ENCODE measurements around the gene DENND2D.
A peak's percentile ranks its signal among the peaks of the same experiment; 100 is the strongest.
"Not testable (repeated sequence)": the region's sequence is repeated elsewhere in the genome, so short reads cannot be mapped to it uniquely, and the experiment has no call there.

DENND2D gene

DNA sequence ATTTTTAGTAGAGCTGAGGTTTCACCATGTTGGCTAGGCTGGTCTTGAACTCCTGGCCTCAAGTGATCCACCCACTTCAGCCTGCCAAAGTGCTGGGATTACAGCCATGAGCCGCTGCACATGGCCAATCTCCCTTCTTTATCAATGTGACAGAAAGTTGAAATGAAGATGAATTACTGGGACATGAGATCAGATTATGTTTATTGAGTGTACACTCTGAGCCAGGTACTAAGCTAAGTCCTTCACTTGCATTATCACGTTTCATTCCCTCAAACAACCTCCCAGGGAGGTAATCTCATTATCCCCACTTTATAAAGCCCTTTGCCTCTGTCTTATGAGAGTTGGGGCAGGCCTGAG lies 20.8 kb upstream of the DENND2D start:
- DNase-seq = no peak

DNA sequence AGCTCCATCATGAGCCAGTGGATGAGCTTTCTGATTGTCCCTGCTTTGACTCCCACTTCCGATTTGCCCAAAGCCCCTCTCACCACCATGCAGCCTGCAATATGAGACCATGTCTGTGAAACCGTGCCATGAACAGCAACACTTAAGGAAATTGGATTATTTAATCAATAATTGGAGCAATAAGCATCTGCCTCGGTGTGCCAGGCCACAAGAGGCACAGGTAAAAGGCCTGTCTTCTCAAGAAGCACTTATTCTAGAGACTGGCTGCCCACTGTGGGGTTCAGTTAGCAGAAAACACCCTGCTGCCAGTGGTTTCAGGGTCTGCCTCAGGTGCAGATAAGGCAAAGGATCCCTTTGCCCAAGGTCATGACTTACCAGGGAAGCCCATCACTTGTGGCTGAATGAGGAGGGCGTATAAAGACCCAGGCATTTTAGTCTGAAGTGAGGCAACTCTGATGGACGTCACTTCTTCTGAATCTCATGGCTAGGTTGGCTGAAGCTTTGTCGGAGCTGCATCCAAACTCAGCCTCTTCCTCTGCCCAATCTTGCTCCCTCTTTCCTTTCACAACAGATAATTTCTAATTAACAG lies 19.9 kb upstream of the DENND2D start:
- no peak for DNase-seq

DNA sequence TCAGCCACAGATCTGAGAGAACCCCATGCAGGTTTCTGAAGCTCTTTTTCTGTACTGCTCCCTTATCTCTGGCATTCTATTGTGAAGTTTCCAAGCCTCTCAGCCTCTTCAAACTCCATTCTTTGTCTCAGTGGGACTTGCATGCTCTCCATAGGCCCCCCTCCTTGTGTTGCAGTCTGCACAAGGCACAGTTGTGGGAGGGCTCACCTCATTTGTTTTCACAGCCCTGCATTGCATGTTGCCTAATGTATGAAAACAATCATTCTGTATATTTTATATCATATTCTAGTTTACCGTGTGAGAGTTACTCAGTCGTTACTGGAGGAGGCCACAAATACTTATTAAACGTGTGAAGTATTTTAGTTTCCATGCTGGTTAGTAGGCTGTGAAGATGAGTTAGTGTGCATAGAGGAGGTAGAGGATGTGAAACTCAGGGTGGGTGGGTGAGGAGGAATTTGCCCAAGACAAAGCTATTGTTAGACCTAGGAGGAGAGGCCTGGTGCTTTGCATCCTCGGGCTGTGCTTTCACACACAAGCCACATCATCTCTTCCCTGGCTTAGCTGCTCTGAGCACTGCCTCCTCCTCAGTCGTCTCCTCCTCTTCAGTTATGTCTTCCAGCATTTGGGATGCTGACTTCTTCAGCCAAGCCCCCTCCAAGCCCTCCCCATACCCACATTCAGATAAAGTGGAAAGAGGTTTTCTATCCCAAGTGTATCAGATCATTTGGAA lies 19.3 kb upstream of the DENND2D start:
- peak; percentile 58 for DNase-seq

DNA sequence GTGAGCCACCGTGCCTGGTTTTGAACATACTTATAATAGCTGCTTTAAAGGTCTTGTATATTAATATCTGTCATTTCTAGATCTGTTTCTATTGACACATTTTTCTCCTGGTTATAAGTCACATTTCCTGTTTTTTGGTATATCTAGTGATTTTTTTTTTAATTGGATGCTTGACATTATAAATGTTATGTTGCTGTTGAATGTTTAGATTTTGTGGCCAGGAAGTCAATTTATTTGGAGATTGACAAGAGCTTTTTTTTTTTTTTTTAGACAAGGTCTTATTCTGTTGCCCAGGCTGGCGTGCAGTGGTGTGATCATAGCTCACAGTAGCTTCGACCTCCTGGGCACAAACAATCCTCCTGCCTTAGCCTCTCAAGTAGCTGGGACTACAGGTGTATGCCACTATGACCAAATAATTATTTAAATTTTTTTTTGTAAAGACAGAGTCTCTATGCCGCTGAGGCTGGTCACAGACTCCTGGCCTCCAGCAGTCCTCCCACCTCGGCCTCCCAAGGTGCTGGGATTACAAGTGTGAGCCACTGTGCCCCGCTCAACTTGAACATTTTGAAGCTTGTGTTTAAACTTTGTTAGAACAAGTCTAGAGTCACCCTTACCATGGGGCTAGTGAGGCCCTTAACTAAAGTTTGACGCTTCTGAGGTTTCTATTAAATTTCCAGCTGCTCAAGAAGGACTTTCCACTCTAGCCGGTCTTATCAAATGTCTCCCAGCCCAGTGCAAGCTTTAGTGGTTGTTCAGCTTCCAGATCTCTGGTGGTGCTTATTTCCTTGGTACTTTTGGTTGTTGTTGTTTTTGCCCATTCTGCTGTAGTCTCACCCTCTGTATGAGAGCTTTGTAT lies 18.5 kb upstream of the DENND2D start:
- peak; percentile 45 for DNase-seq

DNA sequence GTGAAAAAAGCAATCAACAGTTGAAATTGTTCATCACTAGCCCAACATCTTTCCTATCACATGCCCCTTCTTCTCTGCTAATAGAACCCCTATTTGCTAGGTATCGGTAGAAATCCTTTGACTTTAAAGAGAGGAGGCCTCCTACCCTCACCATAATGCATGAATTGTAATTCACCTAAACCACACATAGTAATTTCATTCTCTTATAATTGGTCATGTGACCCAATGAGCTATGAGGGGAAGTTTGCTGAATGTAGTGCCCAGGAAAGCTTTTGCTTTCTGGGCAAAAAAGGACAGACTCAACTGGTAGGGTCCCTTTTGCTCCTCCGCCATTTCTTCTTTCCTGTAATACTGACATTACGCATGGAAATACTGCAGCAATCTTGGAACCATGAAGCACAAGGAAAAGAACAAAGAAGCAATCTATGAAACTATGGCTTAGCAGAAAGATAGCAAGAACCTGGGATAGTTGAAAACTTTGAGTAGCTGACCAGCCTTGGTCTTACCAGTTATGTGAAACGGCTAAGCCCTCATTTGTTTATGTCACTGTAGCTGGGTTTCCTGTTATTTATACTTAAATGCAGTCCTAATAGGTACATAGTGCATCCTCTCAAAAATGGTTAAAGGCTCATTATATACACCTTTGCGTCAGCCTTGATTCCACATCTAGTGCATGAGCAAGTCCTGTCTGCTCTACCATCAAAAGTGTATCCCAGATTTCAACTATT lies 16.9 kb upstream of the DENND2D start:
- DNase-seq = no peak

DNA sequence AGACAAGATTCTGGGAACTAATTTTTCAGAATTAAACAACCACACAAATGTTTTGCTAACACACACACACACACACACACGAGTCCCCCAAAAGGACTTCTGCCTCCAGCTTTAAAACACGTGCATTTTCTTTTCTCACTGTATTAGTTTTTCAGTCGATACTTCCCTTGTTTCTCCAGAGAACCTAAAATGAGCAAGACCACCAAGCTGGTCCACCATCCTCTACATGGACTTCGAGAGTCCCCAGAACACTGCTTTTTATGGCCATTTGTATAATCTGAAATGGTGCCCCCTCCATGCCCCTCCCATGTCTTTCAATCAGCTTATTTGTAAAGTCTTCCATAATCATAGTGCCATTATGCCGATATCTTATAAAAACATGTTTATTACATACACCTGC lies 16.3 kb upstream of the DENND2D start:
- no peak for DNase-seq

DNA sequence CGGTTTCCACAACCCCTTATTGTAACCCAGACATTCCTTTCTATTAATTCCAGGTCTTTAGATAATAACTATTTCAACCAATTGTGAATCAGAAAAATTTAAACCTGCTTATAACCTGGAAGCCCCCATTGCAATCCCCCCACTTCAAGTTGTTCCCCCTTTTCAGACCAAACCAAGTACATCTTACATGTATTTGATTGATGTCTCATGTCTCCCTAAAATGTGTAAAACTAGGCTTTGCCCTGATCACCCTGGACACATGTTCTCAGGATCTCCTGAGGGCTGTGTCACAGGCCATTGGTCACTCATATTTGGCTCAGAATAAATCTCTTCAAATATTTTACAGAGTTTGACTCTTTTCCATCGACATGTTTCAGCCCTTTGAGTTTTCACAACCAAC lies 14.8 kb upstream of the DENND2D start:
- not testable (repeated sequence) for DNase-seq

DNA sequence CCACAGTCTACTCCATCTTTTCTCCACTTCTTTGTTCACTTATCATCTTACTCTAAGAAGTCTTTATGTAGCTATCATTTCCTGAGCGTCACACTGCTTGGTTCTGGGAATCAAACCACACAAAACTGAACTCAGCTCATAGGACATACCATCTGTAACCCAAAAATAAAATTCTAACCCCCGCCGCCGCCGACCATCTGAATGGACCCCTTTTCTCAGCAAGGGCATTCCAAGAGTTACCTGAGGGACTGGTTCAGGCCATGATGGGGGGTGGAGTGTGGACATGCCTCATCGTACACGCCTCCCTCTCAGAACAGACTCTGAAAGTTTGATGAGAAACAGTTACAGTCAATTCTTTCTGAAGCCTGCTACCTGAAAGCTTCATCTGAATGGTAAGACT lies 14.4 kb upstream of the DENND2D start:
- peak; percentile 53 for DNase-seq

DNA sequence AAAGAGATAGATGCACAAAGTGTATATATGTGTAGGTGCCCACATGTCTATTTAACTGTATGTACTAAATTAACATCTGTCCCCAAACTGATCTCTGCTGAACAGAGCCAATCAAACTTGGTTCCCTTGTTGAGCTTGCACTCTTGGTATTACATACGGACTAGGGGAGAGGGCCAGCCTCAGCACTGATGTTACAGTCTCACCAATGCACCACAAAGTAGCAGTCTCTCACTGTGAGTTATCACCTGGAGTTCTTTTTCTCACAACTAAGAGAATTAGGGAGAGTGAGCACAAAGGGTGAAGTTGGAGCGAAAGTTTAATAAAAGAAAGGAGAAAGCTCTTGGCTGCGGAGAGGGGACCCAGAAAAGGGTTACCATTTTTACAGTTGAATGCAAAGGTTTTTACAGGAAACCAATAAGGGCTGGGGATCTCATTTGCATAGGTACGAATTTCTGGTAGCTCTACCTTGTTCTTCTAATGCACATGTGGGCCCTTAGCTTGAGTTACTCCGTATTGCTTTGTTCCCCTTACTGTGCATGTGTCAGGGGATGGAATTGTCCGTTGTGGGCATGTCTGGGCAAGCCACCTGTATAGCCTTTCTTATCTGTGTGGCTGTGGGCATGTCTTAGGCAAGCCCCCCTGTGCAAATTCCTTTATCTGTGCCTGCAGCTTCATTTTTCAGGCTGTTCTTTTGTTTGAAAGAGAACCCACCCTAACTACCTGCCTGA lies 13.8 kb upstream of the DENND2D start:
- DNase-seq = no peak

DNA sequence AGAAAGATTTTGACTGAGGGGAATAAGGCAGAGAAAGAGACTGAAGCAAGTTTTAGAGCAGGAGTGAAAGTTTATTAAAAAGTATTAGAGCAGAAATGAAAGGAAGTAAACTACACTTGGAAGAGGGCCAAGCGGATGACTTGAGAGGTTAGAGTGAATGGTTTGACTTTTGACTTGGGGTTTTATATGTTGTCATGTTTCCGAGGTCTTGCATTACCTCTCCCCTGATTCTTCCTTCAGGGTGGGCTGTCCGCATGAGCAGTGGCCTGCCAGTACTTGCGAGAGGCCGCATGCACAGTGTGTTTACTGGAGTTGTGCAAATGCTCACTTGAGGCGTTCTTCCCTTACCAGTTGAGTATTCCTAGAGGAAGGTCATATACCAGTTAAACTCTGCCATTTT lies 13.0 kb upstream of the DENND2D start:
- DNase-seq = peak; percentile 69

DNA sequence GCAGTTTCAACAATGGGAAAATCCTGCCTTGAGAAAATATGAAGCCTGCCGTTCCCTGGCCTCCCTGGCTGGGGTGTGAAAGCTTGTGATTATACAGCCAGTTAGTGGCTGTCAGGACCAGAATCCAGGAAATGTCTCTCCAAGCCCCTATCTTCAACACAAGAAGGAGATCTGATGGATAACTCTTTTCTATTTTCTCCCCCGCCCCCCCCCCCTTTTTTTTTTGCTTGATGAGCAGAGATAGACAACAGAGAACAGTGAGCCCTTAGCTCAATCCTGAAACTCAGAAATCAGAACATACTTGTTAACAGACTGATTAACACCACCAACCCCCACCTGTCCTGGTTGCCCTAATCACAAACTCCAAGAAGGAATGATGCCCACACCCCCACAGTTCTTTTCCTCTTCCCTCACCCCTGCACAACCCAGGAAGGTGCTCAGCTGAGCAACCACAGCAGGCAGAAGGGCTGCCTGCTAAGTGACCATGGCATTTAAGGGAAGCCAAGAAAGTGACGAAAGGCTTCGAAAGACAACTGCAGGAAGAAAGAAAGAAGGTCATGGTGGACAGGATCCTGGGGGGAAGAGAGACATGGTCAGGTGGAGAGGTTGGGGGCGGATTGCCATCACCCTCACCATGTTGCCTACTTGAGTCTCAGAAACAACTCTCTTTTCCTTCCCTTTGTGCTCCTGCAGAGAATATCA lies 12.3 kb upstream of the DENND2D start:
- DNase-seq = no peak

DNA sequence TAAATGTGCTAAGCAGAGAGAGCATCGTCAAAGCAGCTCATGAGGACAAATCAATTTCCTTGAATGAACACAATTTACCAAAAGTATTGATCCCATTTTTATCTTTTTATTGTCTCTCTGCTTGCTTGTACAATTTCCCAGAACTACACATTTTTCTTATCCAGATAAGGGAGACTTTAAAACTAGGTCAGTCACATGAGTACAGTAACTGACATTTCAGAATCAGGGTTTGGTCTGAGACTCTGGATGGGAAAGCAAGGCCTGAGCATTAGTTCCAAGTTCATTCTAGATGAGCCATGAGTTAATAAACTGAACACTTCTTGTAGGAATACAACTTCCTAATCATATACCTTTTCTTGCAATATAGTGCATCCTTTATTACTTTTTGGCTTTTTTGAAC lies 11.5 kb upstream of the DENND2D start:
- no peak for DNase-seq

DNA sequence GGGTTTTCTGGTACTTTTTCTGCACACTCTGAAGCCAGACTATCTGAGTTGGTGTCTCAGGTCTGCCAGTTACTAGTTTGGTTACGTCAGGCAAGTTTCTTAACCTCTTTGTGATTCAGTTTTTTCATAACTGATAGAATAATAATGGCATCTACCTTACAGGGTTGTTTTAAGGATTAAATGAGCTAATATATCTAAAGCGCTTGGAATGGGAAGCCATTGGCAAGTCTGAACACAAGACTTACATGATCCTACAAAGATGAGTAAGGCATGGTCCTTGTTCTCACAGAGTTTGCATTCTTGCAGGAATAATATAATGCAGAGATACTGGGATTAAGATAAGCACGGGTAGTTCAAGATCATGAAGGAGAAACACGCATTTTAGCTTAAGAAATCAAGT lies 9.2 kb upstream of the DENND2D start:
- no peak for DNase-seq

DNA sequence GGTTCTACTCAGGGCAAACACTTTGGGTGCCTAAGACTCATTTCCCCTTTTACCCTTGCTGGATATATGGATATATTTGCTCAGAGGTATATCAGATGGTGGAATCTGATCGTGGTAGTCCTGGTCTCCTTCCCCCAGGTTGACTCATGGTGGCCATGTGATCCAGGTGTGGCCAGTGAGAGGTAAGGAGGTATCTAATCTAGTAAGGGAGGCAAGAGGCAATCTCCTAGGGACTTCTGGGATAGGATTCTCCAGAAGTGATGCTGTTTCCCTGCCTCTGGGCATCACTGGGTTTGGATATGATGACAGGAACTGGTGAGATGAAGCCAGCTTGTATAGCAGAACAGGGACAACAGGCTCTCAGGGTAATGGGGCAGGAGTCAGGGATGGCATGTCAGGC lies 8.5 kb upstream of the DENND2D start:
- no peak for DNase-seq

DNA sequence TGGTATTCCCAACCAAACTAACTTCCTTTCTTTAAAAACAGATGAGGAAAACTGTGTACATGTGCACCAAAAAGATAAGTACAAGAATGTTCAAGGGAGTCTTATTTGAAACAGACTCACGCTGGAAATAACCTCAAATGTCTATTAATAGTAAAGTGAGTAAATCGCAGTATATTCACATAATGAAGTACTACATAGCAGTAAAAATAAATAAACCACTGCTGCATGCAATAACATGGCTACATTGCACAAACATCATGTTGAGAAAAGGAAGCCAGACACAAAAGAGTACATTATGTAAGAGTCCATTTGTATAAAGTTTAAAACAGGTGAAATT lies 5.2 kb upstream of the DENND2D start:
- no peak for DNase-seq

DNA sequence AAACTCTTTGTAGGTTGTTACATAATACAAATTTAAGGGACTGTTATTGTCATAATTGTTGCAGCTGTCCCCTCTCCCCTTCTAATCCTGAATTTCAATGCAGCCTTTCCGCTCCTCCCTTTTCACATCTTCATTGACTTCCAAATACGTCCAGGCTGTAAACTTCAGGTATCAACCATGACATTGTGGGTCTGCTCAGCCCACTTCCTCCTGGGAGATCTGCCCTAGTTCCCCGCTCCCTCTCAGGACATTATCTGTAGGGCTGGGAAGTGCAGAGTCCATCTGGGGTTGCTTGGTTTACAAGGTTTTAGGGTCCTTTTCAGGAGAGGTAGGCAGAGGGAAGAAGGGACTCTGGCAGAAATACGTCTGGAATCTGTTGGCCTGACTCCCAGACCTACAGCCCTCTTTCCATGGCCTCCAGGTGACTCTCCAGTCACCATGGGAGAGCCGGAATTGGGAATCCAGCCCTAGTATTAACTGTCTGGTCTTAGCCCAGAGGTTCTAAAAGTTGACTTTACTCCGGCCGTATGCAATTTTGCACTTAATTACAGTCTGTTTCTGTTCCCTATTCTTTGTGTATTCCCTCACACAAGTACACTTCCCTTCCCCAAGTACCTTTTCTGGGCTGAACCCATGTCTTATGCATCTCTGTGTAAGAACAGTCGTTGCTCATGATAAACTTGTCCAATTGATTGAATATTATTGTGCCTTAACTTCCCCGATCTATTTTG lies 4.7 kb upstream of the DENND2D start:
- DNase-seq = no peak

DNA sequence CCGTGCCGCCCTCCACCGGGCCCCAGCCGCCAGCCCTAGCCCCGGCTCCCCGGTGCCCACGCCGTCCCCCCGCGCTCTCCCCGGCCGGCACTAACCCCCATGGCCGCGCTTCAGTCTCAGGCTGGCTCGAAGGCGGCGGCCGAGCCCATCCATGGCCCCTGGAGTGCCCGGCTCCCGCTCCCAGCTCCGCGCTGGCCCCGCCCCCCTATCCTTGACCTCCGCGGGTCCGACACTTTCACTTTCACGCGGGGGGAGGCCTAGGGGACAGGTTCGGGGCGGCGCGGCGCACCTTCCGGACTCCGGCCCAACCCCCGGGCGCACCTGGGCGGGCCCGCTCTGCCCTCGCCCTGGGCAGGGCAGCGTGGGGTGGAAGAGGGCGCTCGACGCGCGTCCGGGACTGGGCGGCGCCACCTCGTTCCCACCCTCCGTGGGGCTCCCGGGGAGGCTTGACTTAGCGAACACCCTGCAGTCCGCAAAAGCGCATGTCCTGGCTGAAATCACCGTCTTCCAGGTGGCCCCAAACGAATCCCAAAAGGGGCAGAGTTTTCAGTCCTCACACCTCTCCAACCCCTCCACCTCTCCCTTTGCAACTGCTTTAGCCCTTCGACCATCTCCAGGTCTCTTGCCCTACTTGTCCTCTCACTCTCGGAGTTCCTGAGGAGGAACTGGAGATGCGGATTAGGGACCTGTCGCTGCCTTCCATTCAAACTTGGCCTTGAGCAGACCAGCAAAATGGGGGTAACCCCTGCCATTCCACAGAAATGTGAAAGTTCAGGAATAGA lies 3.9 kb upstream of the DENND2D start:
- DNase-seq = peak; percentile 84

DNA sequence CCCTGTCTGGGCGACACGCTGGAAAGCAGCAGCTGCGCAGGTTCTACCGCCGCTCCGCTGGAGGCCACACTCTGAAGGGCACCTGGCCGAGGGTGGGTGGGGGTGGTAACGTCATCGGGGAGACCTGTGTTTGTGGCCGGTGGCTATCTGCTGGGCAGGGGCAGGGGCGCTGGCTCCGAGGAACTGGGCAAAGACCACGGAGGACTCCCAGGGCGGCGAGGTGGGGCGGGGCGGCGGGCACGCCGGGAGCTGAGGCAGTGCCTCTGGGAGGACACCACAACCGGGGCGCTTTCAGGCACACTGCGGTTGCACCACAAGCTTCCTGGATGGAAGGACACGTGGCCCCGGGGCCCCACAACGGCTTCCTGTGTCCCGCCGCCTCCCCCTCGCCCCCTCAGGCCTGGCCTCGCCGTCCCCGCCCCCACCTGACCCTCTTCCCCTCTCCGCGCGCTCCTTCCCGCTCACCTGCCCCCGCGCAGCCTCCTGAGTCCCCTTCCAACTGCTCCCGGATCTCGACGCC lies 3.3 kb upstream of the DENND2D start:
- peak; percentile 90 for DNase-seq

DNA sequence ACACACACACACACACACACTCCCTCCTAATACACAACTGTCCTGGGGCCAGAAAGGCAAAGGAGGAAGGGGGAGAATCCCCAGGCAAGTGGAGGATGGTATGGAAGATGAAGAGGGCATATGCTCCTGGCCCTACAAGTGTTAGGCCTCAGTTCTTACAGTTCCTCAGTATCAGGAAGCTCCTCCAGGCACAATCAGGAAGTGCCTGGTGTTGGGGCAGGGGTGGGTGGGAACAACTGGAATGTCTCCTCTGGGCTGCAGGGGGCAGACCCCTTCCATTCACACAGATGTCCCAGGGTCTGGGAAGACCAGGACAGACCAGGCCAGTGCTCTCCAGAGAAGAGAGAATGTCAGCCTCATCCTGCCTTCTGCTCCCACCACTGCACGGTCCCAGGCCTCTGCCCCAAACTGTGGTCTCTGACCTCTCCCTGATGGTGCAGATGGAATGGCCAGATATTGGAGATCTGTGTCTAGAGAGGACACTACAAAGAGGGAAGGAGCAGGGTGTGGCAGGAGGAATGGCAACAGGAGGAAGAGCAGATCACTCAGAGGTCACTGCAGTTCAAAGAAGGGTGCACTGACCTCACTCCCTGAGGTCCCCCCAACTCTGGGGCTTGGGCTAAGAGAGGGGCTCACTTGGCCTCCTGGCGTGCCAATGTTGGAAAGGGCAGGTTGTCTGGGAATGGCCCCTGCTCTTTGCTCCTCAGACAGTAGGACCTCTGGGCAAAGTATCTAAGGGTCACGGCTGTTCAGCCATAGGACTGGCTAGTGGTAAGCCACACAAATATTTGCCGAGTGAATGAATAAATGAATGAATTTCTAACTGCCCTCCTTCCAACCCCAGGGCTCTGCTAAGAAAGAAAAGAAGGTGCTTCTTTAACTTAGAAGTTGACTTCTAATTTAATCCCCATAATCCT lies 2.5 kb upstream of the DENND2D start:
- DNase-seq = no peak
